Psoas muscle (tissue), 8 donors: ENCODE results near the gene RPS25. TPM values are rescaled to one million over a fixed set of nuclear protein-coding genes. Genes with fewer than 3 reads are reported as not detected.
"Not testable (repeated sequence)": the region's sequence is repeated elsewhere in the genome, so short reads cannot be mapped to it uniquely, and the experiment has no call there.

Source experiments
- ATAC-seq, 4 donors: fragments of 200-7000 bp; cut with Tn5 transposase; one replicate each; pipeline ENCODE4 v1.9.1; 2020; ENCODE audit warnings: moderate library complexity in 3 of 4, mild to moderate bottlenecking in 2 of 4
- DNase-seq, 2 donors: peaks; one replicate each; pipeline ENCODE4 v3.0.0-alpha.2; 2020
- H3K27ac ChIP-seq: fragments of 200-600 bp; one replicate; pipeline ENCODE4 v1.8.0; 2022
- H3K27me3 ChIP-seq, 3 donors: fragments of 200-600 bp in 1 of 3; one replicate each; pipeline versions ENCODE4 v1.6.1 to v1.8.0; 2013 to 2022; ENCODE audit warnings: low read length in 2 of 3, mild to moderate bottlenecking in 2 of 3, moderate library complexity in 1 of 3; ENCODE audit not compliant: insufficient read depth in 3 of 3
- H3K36me3 ChIP-seq, 2 donors: fragments of 200-600 bp in 1 of 2; one replicate each; pipeline versions ENCODE4 v1.6.1 to v1.8.0; 2013 to 2022; ENCODE audit warnings: low read depth in 1 of 2, mild to moderate bottlenecking in 1 of 2, moderate library complexity in 1 of 2; ENCODE audit not compliant: insufficient read depth in 1 of 2
- H3K4me1 ChIP-seq: fragments of 200-600 bp; one replicate; pipeline ENCODE4 v1.8.0; 2022
- H3K4me3 ChIP-seq: fragments of 200-600 bp; one replicate; pipeline ENCODE4 v1.8.0; 2022; ENCODE audit warnings: mild to moderate bottlenecking
- H3K9me3 ChIP-seq: fragments of 200-600 bp; one replicate; pipeline ENCODE4 v1.8.0; 2022
- WGBS, 3 donors: extraction: QIAGEN DNeasy Blood & Tissue Kit; methylation state at CpG; one replicate each; pipeline versions ENCODE4 v1.1.6 to v1.1.7; 2013; 5-methylcytosine and 5-hydroxymethylcytosine counted together
- intact Hi-C, 2 donors: fragments of 100-400 bp; cut with DNase I; formaldehyde crosslinking; loops; one replicate each; pipeline versions ENCODE4 v1.11.0 to v1.14.2; 2022
- polyA plus RNA-seq, 3 donors: library from polyadenylated mRNA; stranded (reverse); fragments of 200-250 nt; gene quantifications; one replicate each; pipeline ENCODE4 v1.2.3, GENCODE V29; 2013
- total RNA-seq, 4 donors: library from RNA; stranded (reverse); fragmentation: NEBNext Ultra II Directional in 2 of 4; extraction: Animal tissue kit (Norgen Biotek cat#: 25700) in 2 of 4; gene quantifications; one replicate each; pipeline versions ENCODE4 v1.2.1 to v1.2.4, GENCODE V29; 2021 to 2023
- TF ChIP-seq, protein P1 (sequence below): fragments of 200-600 bp; IDR thresholded peaks from one replicate; pipeline ENCODE4 v1.8.0; 2022; ENCODE audit warnings: antibody characterized with exemption
- donor health status: healthy with polysubstance abuse.
- donor health status: DM: no; HTN: no; CAD: no; lungs with moderate emphysema.
- donor health status: Bipolar disorder and iron deficiency.
- donor health status: healthy.
- donor health status: DM: yes; HTN: yes; CAD: no.
- donor health status: DM: no; HTN: no; CAD: no.
- donor health status: DM: no; HTN: no; CAD: no.
- donor health status: DM: yes; HTN: yes; CAD: no.

RPS25 gene
- total and polyA plus RNA-seq, 7 donors = 1,024 to 2,514 (median 1,264) TPM

GRCh38 chr11:118971646-118972045 is 46.5 kb downstream of the RPS25 start, which contains the start of gene FOXR1:
Gene FOXR1 (plus strand): TSS chr11:118971761. CDS start chr11:118971932, 171 bp downstream.
- DNase-seq = no peak
- TF ChIP-seq, protein P1, sequence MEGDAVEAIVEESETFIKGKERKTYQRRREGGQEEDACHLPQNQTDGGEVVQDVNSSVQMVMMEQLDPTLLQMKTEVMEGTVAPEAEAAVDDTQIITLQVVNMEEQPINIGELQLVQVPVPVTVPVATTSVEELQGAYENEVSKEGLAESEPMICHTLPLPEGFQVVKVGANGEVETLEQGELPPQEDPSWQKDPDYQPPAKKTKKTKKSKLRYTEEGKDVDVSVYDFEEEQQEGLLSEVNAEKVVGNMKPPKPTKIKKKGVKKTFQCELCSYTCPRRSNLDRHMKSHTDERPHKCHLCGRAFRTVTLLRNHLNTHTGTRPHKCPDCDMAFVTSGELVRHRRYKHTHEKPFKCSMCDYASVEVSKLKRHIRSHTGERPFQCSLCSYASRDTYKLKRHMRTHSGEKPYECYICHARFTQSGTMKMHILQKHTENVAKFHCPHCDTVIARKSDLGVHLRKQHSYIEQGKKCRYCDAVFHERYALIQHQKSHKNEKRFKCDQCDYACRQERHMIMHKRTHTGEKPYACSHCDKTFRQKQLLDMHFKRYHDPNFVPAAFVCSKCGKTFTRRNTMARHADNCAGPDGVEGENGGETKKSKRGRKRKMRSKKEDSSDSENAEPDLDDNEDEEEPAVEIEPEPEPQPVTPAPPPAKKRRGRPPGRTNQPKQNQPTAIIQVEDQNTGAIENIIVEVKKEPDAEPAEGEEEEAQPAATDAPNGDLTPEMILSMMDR = no peak

GRCh38 chr11:118969508-118969907 is 48.6 kb downstream of the RPS25 start:
- H3K36me3 ChIP-seq, ATAC-seq, H3K27ac ChIP-seq, H3K4me1 ChIP-seq, DNase-seq, H3K4me3 ChIP-seq, intact Hi-C loops, H3K9me3 ChIP-seq: not testable (repeated sequence)
- H3K27me3 ChIP-seq = peaks cover 0 to 14% (median 6%) of the 10 kb centered on the region in 3 donors
- WGBS, 3 donors = 88 to 97% (median 90%) methylated on average over 2 of the region's 2 CpGs

More at GRCh38 chr11:118971646-118972045, 46.5 kb downstream of the RPS25 start, which contains the start of gene FOXR1:
- no peak for ATAC-seq
- Histone ChIP-seq H3K9me3 (no peaks in the 10 kb centered on the region), H3K4me1 (no peaks in the 10 kb centered on the region), H3K36me3 (no peaks in the 10 kb centered on the region), H3K27ac (no peak within 1 kb of the TSS), H3K27me3 (peaks cover 0 to 14% (median 6%) of the 10 kb centered on the region in 3 donors), H3K4me3 (no peak within 1 kb of the TSS)
- WGBS, 3 donors = 33 to 40% (median 38%) methylated on average over 16 to 33 of the region's 33 CpGs
- intact Hi-C loops = loop anchor here in 1 of 2 donors (5.0 kb wide), 1 partner anchor 34 kb away; no protein-coding TSS in a partner anchor

Other genes with a start within 250 kb of the RPS25 start
- gene DDX6, start 227.2 kb downstream of the RPS25 start, total RNA-seq = 10 to 100 TPM; 77.6 to 90.9 (median 79.0) TPM
- gene DDX6, start 227.2 kb downstream of the RPS25 start, polyA plus RNA-seq = 10 to 100 TPM; 18.8 to 43.0 (median 21.5) TPM
- gene CXCR5, start 134.5 kb downstream of the RPS25 start, total RNA-seq = under 1 TPM in 1 of 4 donors, not detected in 3; 0.17 TPM
- under 1 TPM; 0.14 to 0.25 (median 0.21) TPM for gene CXCR5, start 134.5 kb downstream of the RPS25 start, polyA plus RNA-seq
- 100 to 1,000 TPM in 1 of 4 donors, 10 to 100 TPM in 3; 52.4 to 124 (median 68.0) TPM for gene BCL9L, start 92.4 kb downstream of the RPS25 start, total RNA-seq
- gene BCL9L, start 92.4 kb downstream of the RPS25 start, polyA plus RNA-seq = 10 to 100 TPM in 1 of 3 donors, 1 to 10 TPM in 2; 8.1 to 31.2 (median 8.6) TPM
- gene UPK2, start 62.0 kb downstream of the RPS25 start, total RNA-seq = not detected
- under 1 TPM in 1 of 3 donors, not detected in 2; 0.23 TPM for gene UPK2, start 62.0 kb downstream of the RPS25 start, polyA plus RNA-seq
- not detected for gene FOXR1, start 46.6 kb downstream of the RPS25 start, total RNA-seq
- not detected for gene FOXR1, start 46.6 kb downstream of the RPS25 start, polyA plus RNA-seq
- 10 to 100 TPM in 3 of 4 donors, 1 to 10 TPM in 1; 5.4 to 18.9 (median 10.9) TPM for gene CENATAC, start 20.2 kb downstream of the RPS25 start, total RNA-seq
- gene CENATAC, start 20.2 kb downstream of the RPS25 start, polyA plus RNA-seq = 10 to 100 TPM in 2 of 3 donors, 1 to 10 TPM in 1; 9.4 to 23.5 (median 10.1) TPM
- 10 to 100 TPM; 46.1 to 61.5 (median 56.8) TPM for gene TRAPPC4, start 423 bp upstream of the RPS25 start, total RNA-seq
- gene TRAPPC4, start 423 bp upstream of the RPS25 start, polyA plus RNA-seq = 10 to 100 TPM; 39.0 to 99.5 (median 52.8) TPM
- gene SLC37A4, start 12.5 kb upstream of the RPS25 start, total RNA-seq = 10 to 100 TPM; 17.0 to 26.9 (median 20.5) TPM
- gene SLC37A4, start 12.5 kb upstream of the RPS25 start, polyA plus RNA-seq = 10 to 100 TPM; 10.6 to 34.3 (median 25.9) TPM
- gene HYOU1, start 38.9 kb upstream of the RPS25 start, total RNA-seq = 10 to 100 TPM; 24.1 to 40.1 (median 33.2) TPM
- gene HYOU1, start 38.9 kb upstream of the RPS25 start, polyA plus RNA-seq = 10 to 100 TPM; 21.2 to 46.2 (median 30.0) TPM
- gene VPS11, start 49.5 kb upstream of the RPS25 start, total RNA-seq = 10 to 100 TPM; 16.2 to 25.4 (median 19.6) TPM
- gene VPS11, start 49.5 kb upstream of the RPS25 start, polyA plus RNA-seq = 10 to 100 TPM; 16.4 to 23.2 (median 21.8) TPM
- 10 to 100 TPM; 18.1 to 33.3 (median 25.8) TPM for gene HMBS, start 66.5 kb upstream of the RPS25 start, total RNA-seq
- 10 to 100 TPM; 38.3 to 45.3 (median 40.4) TPM for gene HMBS, start 66.5 kb upstream of the RPS25 start, polyA plus RNA-seq
- 10 to 100 TPM in 3 of 4 donors, 1 to 10 TPM in 1; 9.4 to 12.9 (median 12.3) TPM for gene DPAGT1, start 83.5 kb upstream of the RPS25 start, total RNA-seq
- 10 to 100 TPM; 12.1 to 38.7 (median 27.3) TPM for gene DPAGT1, start 83.5 kb upstream of the RPS25 start, polyA plus RNA-seq
- 10 to 100 TPM; 10.9 to 16.8 (median 15.0) TPM for gene C2CD2L, start 89.0 kb upstream of the RPS25 start, total RNA-seq
- gene C2CD2L, start 89.0 kb upstream of the RPS25 start, polyA plus RNA-seq = 10 to 100 TPM; 14.5 to 28.7 (median 15.2) TPM
- 10 to 100 TPM; 10.1 to 16.2 (median 14.3) TPM for gene HINFP, start 103.2 kb upstream of the RPS25 start, total RNA-seq
- gene HINFP, start 103.2 kb upstream of the RPS25 start, polyA plus RNA-seq = 10 to 100 TPM in 2 of 3 donors, 1 to 10 TPM in 1; 8.3 to 20.6 (median 10.9) TPM
- under 1 TPM in 3 of 4 donors, not detected in 1; 0.12 to 0.38 (median 0.30) TPM for gene ABCG4, start 130.7 kb upstream of the RPS25 start, total RNA-seq
- gene ABCG4, start 130.7 kb upstream of the RPS25 start, polyA plus RNA-seq = under 1 TPM; 0.03 to 0.22 (median 0.08) TPM
- 10 to 100 TPM; 18.1 to 28.7 (median 27.1) TPM for gene NLRX1, start 150.4 kb upstream of the RPS25 start, total RNA-seq
- 10 to 100 TPM in 2 of 3 donors, 1 to 10 TPM in 1; 8.8 to 15.4 (median 10.3) TPM for gene NLRX1, start 150.4 kb upstream of the RPS25 start, polyA plus RNA-seq
- gene NHERF4, start 167.1 kb upstream of the RPS25 start, total RNA-seq = not detected
- under 1 TPM; 0.06 to 0.17 (median 0.07) TPM for gene NHERF4, start 167.1 kb upstream of the RPS25 start, polyA plus RNA-seq
- 1 to 10 TPM; 3.6 to 7.6 (median 7.2) TPM for gene CBL, start 188.0 kb upstream of the RPS25 start, total RNA-seq
- 1 to 10 TPM in 2 of 3 donors, under 1 TPM in 1; 0.94 to 3.4 (median 2.2) TPM for gene CBL, start 188.0 kb upstream of the RPS25 start, polyA plus RNA-seq